Loucy (cell line): ENCODE measurements around the gene CC2D1A.

Source experiments
- CTCF ChIP-seq: fragments of 200-600 bp; sonication (generic); conservative IDR thresholded peaks from 2 replicates; pipeline ENCODE4 v1.5.1; 2014; ENCODE audit warnings: mild to moderate bottlenecking, antibody characterized with exemption, low read length
- EZH2phosphoT487 ChIP-seq: fragments of 200-600 bp; IDR thresholded peaks from 2 replicates; pipeline ENCODE4 v1.6.1; 2018; ENCODE audit warnings: antibody characterized with exemption, mild to moderate bottlenecking, moderate library complexity, borderline replicate concordance

GRCh38 chr19:13920940-13921747 lies 15.1 kb downstream of the CC2D1A start:
- TF ChIP-seq CTCF (no peak), EZH2phosphoT487 (no peak)
